AG04449 (cell line): ENCODE measurements around the gene USP48.

Experiments
- CTCF ChIA-PET: fragments of 350-600 bp; formaldehyde crosslinking; extraction: SDS; loops from one replicate; lab custom pipeline; 2021; ENCODE audit warnings: antibody characterized with exemption; lab: Yijun Ruan, JAX
- POLR2A ChIA-PET: fragments of 400-600, 350-600 bp; formaldehyde crosslinking; extraction: SDS; loops from one replicate; lab custom pipeline; 2020; ENCODE audit warnings: antibody characterized with exemption, inconsistent platforms; lab: Yijun Ruan, JAX
- DNase-seq: peaks from one replicate; pipeline ENCODE4 v3.0.0-alpha.2; 2010; ENCODE audit warnings: low read depth, low spot score
- H3K4me3 ChIP-seq: 2 replicates; pipeline ENCODE4 v1.5.1; 2011; ENCODE audit warnings: low read depth, mild to moderate bottlenecking, control low read depth, low read length
- CTCF ChIP-seq: IDR thresholded peaks from one replicate; pipeline ENCODE4 v1.5.1; 2011; ENCODE audit warnings: mild to moderate bottlenecking, moderate library complexity, low read length, control low read depth, inconsistent platforms; ENCODE audit not compliant: insufficient read depth; ENCODE audit errors: missing control alignments

USP48 gene

DNA sequence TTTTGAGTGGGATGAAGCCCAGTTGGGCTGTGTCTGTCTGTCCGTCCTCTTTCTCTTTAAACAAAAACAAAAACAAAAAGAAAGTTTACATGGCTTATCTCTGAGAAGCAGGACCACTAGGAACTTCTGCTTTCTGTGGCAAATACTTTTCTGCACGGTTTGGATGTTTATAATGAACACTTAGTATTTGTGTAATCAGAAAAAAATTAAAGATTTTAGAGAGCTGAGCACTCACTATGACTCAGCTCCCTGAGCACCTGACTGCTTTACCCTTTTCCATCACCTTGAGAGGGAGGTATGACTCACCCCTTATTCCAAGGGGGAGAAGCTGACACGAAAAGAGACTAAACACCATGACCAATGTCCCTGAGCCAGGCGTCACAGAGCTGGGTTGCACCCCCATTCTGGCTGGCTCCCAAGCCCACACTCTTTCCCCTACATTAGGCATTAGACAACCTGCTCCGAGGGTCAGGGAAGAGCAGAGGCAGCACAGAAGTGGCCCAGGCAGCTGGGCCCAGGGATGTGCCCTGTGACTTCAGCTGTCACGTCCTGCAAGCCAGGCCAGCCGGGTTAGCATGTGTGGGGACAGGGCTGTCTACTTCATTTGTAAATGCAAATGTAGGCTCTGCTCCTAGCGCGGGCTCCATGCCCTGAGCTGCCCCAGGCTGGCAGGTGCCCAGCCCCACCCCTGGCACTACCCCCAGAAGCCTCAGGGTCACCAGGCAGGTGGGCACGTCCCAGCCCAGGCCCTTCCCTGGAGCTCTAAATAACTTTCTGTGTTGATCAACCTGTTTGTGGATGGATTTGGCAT, 144.2 kb downstream of the USP48 start:
- DNase-seq: peak; percentile 7
- ChIA-PET CTCF (interaction anchor here (1.5 kb wide), 1 partner anchor 22 kb away, joined by 3 read pairs; no protein-coding TSS in a partner anchor), POLR2A (no interaction called here)
- no peak for TF ChIP-seq CTCF
- H3K4me3 ChIP-seq: no peak overlapping the region

- ChIA-PET POLR2A (no interaction called here), CTCF (no interaction called here)
- TF ChIP-seq CTCF: no peak
- no peak overlapping the region for H3K4me3 ChIP-seq
- DNase-seq: no peak
Measured at GRCh38 chr1:21637514-21637913, 145.4 kb downstream of the USP48 start.

- ChIA-PET CTCF (interaction anchor here (1.1 kb wide), 1 partner anchor 23 kb away, joined by 3 read pairs; no protein-coding TSS in a partner anchor), POLR2A (no interaction called here)
- H3K4me3 ChIP-seq: no peak overlapping the region
- no peak for TF ChIP-seq CTCF
- no peak for DNase-seq
Measured at GRCh38 chr1:21636029-21636428, 146.9 kb downstream of the USP48 start.

DNA sequence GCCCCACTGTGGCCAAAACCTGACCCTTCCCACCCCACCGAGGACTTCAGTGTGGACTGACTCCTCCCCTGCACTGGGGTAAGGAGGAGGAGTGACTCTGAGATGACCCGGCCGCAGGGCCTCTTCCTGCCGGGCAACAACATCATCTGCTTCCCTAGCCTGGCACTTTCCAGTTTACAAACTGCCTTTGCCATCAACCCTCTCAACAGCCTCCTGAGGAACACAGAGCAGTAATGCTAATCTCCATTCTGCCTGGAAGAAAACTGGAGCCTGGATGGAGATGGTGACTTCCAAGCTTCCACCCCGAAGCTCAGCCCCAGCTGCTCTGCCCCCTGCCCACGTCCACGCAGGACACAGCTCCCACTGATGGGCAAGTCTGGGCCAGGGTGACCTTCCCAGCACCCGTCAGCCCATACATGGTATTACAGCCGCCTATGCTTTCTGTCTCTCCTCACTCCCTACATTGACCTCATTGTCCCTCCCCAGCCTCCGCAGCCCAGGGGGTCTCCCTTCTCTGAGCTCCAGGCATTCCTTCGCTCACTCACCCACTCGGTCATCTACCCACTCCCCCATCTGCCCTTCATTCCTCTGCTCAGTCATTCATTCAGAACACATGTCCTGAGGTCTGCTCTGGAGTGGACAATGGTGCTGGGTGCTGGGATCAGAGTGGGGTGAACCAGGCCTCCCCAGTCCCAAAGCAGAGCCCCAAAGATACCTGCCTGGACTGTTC, 148.0 kb downstream of the USP48 start:
- POLR2A ChIA-PET: no interaction called here
- no peak for DNase-seq

DNA sequence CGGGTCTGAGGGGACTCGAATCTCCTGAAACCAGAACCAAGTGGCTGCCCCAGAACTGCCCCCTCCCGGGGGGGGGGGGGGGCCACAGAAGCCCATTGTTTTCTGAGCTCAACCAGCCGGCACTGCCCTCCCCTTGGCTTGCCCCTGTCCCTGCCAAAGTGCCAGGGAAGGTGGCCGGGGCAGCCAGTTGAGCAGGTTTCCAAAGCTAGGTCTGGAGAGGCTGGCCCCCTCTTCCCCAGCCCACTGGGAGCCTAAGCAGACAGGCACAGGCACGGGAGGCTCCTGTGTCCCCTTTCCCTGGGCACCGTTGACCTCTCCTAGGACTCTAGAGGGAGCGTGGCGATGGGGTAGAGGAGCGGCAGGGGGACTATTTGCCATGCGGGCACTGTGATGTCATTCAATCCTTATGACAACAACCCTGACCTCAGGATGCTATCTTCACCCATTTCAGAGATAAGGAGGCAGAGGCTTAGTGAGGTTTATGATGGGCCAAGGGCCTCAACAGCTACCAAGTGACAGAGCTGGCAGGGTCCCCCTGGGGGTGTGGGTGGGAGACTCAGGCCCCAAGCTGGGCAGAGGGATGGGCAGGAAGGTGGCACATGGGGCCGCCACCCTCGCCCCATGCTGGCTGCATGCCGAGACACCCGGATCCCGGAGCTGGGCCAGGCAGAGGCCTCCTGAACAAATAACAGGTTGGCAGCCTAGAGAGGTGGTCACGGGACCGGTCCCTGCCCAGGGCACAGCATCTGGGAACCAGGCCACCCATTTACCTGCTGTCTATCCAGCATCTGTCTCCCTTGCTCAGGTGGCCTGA, 148.8 kb downstream of the USP48 start:
- DNase-seq: no peak
- no peak overlapping the region for H3K4me3 ChIP-seq
- no peak for TF ChIP-seq CTCF
- CTCF ChIA-PET: no interaction called here
- POLR2A ChIA-PET: no interaction called here

More for the DNA sequence above, 148.0 kb downstream of the USP48 start:
- no peak overlapping the region for H3K4me3 ChIP-seq
- CTCF ChIA-PET: interaction anchor here (1.1 kb wide), 1 partner anchor 24 kb away, joined by 3 read pairs; no protein-coding TSS in a partner anchor
- no peak for TF ChIP-seq CTCF
